ENCODE data around the gene PEPD. TPM values are rescaled to one million over a fixed set of nuclear protein-coding genes. Genes with fewer than 3 reads are reported as not detected.

PEPD gene
- total RNA-seq, 2 donors from 2014 or later: 52.2 to 67.9 TPM

- peaks cover 4% of the 10 kb centered on the region for H3K27me3 ChIP-seq (ENCODE audit: control insufficient read depth, insufficient read depth, low read length, poor library complexity, severe bottlenecking)
- Mint-ChIP-seq H3K36me3 (ENCODE audit: low read depth) (no peaks in the 10 kb centered on the region), H3K4me1 (no peaks in the 10 kb centered on the region), H3K27ac (no peak overlapping the region), H3K4me3 (no peak overlapping the region), H3K27me3 (ENCODE audit: insufficient read depth) (peaks cover 5% of the 10 kb centered on the region), H3K9me3 (peaks cover 7% of the 10 kb centered on the region)
- H3K27ac ChIP-seq (ENCODE audit: low read depth, low read length): no peak overlapping the region
- H3K9ac ChIP-seq (ENCODE audit: extremely low read depth, low read length, poor library complexity, severe bottlenecking): no peak overlapping the region
- no peak for TF ChIP-seq CTCF (conservative IDR thresholded peaks at IDR 0.05)
- 89 to 92% methylated on average over 6 of the region's 6 CpGs for WGBS, 2 experiments (ENCODE audit: insufficient coverage in 1 of 2, insufficient read length in 1 of 2)
- no peaks in the 10 kb centered on the region for H3K36me3 ChIP-seq (ENCODE audit: control insufficient read depth, insufficient read depth, low read length)
- H3K4me1 ChIP-seq (ENCODE audit: control insufficient read depth, insufficient read depth, low read length): no peaks in the 10 kb centered on the region
- H3K4me3 ChIP-seq (ENCODE audit: low read length): no peak overlapping the region
- DNase-seq: no peak
- H3K9me3 ChIP-seq (ENCODE audit: control insufficient read depth, low read length): no peaks in the 10 kb centered on the region
These were observed 163.2 kb downstream of the PEPD start for GRCh38 chr19:33358408-33358807.

- H3K9me3 Mint-ChIP-seq: peaks cover 7% of the 10 kb centered on the region
- H3K36me3 ChIP-seq (ENCODE audit: control insufficient read depth, insufficient read depth, low read length): no peaks in the 10 kb centered on the region
- H3K4me3 ChIP-seq (ENCODE audit: low read length): no peak overlapping the region
- H3K27me3 Mint-ChIP-seq (ENCODE audit: insufficient read depth): peaks cover 4% of the 10 kb centered on the region
- H3K27ac ChIP-seq (ENCODE audit: low read depth, low read length): no peak overlapping the region
- H3K36me3 Mint-ChIP-seq (ENCODE audit: low read depth): no peaks in the 10 kb centered on the region
- no peak for TF ChIP-seq CTCF (conservative IDR thresholded peaks at IDR 0.05)
- H3K4me1 ChIP-seq (ENCODE audit: control insufficient read depth, insufficient read depth, low read length): no peaks in the 10 kb centered on the region
- no peak overlapping the region for H3K4me3 Mint-ChIP-seq
- H3K9ac ChIP-seq (ENCODE audit: extremely low read depth, low read length, poor library complexity, severe bottlenecking): no peak overlapping the region
- H3K27me3 ChIP-seq (ENCODE audit: control insufficient read depth, insufficient read depth, low read length, poor library complexity, severe bottlenecking): peaks cover 4% of the 10 kb centered on the region
- no peak for DNase-seq
- H3K9me3 ChIP-seq (ENCODE audit: control insufficient read depth, low read length): no peaks in the 10 kb centered on the region
- 71 to 74% methylated on average over 1 of the region's 1 CpG for WGBS, 2 experiments (ENCODE audit: insufficient coverage in 1 of 2, insufficient read length in 1 of 2)
- no peak overlapping the region for H3K27ac Mint-ChIP-seq
- H3K4me1 Mint-ChIP-seq: no peaks in the 10 kb centered on the region
These were observed 164.0 kb downstream of the PEPD start for GRCh38 chr19:33357556-33357955.

GRCh38 chr19:33355535-33355934 lies 166.1 kb downstream of the PEPD start:
- Mint-ChIP-seq H3K27me3 (ENCODE audit: insufficient read depth) (peaks cover 8% of the 10 kb centered on the region), H3K9me3 (peaks cover 7% of the 10 kb centered on the region)
- TF ChIP-seq CTCF (conservative IDR thresholded peaks at IDR 0.05): no peak

More at GRCh38 chr19:33355535-33355934, 166.1 kb downstream of the PEPD start:
- H3K9me3 ChIP-seq (ENCODE audit: control insufficient read depth, low read length): no peaks in the 10 kb centered on the region
- Mint-ChIP-seq H3K4me3 (no peak overlapping the region), H3K27ac (no peak overlapping the region), H3K4me1 (no peaks in the 10 kb centered on the region), H3K36me3 (ENCODE audit: low read depth) (no peaks in the 10 kb centered on the region)
- H3K9ac ChIP-seq (ENCODE audit: extremely low read depth, low read length, poor library complexity, severe bottlenecking): no peak overlapping the region
- no peaks in the 10 kb centered on the region for H3K4me1 ChIP-seq (ENCODE audit: control insufficient read depth, insufficient read depth, low read length)
- no peak overlapping the region for H3K27ac ChIP-seq (ENCODE audit: low read depth, low read length)
- no peaks in the 10 kb centered on the region for H3K27me3 ChIP-seq (ENCODE audit: control insufficient read depth, insufficient read depth, low read length, poor library complexity, severe bottlenecking)
- DNase-seq: no peak
- no peaks in the 10 kb centered on the region for H3K36me3 ChIP-seq (ENCODE audit: control insufficient read depth, insufficient read depth, low read length)
- H3K4me3 ChIP-seq (ENCODE audit: low read length): no peak overlapping the region
- 83% methylated on average over 2 of the region's 2 CpGs; no CpG with 5 or more reads in 1 of the 2 experiments for WGBS, 2 experiments (ENCODE audit: insufficient coverage in 1 of 2, insufficient read length in 1 of 2)

Data from endodermal cell (in vitro differentiated cells).